GM12865 (cell line): ENCODE data around the gene CTH.

ENCODE experiments used
- DNase-seq: peaks from one replicate; pipeline ENCODE4 v3.0.0; 2010; ENCODE audit warnings: low read depth
- H3K4me3 ChIP-seq: 2 replicates; pipeline ENCODE4 v1.5.1; 2011; ENCODE audit warnings: mild to moderate bottlenecking, low read depth, low read length, control low read depth
- TF ChIP-seq, protein P1 (sequence below): IDR thresholded peaks from 2 replicates; pipeline ENCODE4 v1.5.1; 2011; ENCODE audit warnings: low read length, control low read depth, low read depth, inconsistent platforms; ENCODE audit not compliant: insufficient read depth; ENCODE audit errors: missing control alignments

The CTH gene

GRCh38 chr1:70376196-70376595, 34.9 kb upstream of the CTH start:
- DNase-seq = no peak
- TF ChIP-seq, protein P1, sequence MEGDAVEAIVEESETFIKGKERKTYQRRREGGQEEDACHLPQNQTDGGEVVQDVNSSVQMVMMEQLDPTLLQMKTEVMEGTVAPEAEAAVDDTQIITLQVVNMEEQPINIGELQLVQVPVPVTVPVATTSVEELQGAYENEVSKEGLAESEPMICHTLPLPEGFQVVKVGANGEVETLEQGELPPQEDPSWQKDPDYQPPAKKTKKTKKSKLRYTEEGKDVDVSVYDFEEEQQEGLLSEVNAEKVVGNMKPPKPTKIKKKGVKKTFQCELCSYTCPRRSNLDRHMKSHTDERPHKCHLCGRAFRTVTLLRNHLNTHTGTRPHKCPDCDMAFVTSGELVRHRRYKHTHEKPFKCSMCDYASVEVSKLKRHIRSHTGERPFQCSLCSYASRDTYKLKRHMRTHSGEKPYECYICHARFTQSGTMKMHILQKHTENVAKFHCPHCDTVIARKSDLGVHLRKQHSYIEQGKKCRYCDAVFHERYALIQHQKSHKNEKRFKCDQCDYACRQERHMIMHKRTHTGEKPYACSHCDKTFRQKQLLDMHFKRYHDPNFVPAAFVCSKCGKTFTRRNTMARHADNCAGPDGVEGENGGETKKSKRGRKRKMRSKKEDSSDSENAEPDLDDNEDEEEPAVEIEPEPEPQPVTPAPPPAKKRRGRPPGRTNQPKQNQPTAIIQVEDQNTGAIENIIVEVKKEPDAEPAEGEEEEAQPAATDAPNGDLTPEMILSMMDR = no peak
- no peak overlapping the region for H3K4me3 ChIP-seq

DNA sequence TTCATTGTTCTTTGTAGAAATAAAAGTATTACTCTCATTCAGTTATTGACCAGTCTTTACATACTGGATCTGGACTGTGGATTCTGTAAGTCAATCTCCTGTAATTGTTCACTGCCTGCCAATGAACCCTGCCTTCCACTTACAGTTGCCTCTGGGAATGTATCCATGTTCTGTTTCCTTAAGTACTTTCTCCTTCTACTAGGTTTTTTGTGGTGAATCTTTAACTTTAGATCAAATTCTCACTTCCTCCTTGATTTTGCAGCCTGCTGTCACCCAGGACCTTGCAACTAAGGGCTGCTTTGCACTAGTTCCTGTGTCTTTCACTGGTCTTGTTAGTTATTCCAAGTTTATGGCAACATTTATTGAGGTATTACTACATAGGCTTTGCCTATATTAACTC, 28.4 kb upstream of the CTH start:
- no peak overlapping the region for H3K4me3 ChIP-seq
- DNase-seq = peak; percentile 21
- TF ChIP-seq, protein P1 = no peak

DNA sequence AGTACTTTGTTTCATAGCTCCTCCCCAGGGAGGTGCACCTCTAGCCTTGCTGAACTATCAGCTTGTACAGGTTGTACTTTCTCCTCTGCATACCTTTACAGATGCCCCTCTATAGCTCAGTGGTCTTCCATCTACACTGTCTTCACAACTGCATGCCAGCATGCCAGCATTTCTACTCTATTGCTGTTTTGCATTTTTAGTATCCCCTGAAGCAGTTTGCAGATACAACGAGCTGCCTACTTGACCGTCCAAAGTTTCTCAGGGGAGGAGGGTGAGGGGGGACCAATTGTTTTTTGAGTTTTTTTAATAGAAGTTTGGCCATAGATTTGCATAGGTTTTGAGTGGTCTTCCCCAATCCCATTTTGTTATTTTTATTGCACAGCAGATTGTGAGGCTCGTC, 27.6 kb upstream of the CTH start:
- TF ChIP-seq, protein P1 = no peak
- DNase-seq = no peak

DNA sequence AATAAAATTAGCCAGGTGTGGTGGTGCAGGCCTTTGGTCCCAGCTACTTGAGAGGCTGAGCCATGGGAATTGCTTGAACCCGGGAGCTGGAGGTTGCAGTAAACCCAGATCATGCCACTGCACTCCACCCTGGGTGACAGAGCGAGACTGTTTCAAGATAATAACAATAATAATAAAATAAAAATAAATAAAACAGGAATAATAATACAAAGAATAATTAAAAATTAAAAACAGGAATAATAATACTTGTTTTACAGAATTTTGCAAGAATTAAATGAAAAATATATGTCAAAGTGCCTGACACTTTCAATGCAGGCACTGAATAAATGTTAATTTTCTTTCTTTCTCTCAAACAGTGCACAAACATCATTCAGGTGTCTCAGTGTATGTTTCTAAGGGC, 26.5 kb upstream of the CTH start:
- TF ChIP-seq, protein P1 = no peak
- DNase-seq = no peak

More for the DNA sequence above, 27.6 kb upstream of the CTH start:
- no peak overlapping the region for H3K4me3 ChIP-seq

GRCh38 chr1:70385477-70385876, 25.6 kb upstream of the CTH start:
- TF ChIP-seq, protein P1 = no peak
- peak; percentile 2 for DNase-seq
- H3K4me3 ChIP-seq = no peak overlapping the region

More for the DNA sequence above, 26.5 kb upstream of the CTH start:
- no peak overlapping the region for H3K4me3 ChIP-seq

DNA sequence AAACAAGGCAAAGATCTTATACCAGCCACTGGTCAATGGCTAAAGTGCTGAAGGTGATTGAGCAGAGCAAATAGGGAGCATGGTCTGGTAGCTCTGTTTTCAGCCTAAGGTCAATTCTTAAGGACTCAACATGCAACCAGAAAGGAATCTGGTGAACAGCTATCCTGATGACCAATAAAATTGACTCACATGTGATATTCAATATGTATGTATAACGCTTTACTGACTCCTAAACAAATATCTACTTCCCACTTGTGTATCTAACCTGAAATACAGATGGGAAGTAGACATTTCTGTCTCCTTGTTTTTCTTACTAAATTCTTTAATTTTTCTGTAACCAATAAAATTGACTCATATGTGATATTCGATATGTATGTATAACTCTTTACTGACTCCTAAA, 24.9 kb upstream of the CTH start:
- no peak for DNase-seq
- H3K4me3 ChIP-seq = no peak overlapping the region
- TF ChIP-seq, protein P1 = no peak

DNA sequence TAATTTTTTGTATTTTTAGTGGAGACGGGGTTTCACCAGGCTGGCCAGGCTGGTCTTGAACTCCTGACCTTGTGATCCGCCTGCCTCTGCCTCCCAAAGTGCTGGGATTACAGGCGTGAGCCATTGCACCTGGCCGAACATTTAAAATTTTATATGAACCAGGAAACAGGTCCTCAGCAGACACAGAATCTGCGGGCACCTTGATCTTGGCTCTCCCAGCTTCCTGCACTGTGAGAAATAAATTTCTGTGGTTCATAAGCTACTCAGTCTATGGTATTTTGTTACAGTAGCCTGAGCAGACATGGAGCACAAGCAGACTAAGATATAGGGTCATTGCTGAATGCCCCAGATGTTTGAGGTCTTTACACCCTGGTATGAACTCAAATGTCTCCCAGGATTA, 23.6 kb upstream of the CTH start:
- no peak overlapping the region for H3K4me3 ChIP-seq
- TF ChIP-seq, protein P1 = no peak
- DNase-seq = no peak
